ENCODE results near the gene C14orf180. TPM values are rescaled to one million over a fixed set of nuclear protein-coding genes. Genes with fewer than 3 reads are reported as not detected.

C14orf180 gene
- total RNA-seq, 1 experiment from 2014 or later: not detected

DNA sequence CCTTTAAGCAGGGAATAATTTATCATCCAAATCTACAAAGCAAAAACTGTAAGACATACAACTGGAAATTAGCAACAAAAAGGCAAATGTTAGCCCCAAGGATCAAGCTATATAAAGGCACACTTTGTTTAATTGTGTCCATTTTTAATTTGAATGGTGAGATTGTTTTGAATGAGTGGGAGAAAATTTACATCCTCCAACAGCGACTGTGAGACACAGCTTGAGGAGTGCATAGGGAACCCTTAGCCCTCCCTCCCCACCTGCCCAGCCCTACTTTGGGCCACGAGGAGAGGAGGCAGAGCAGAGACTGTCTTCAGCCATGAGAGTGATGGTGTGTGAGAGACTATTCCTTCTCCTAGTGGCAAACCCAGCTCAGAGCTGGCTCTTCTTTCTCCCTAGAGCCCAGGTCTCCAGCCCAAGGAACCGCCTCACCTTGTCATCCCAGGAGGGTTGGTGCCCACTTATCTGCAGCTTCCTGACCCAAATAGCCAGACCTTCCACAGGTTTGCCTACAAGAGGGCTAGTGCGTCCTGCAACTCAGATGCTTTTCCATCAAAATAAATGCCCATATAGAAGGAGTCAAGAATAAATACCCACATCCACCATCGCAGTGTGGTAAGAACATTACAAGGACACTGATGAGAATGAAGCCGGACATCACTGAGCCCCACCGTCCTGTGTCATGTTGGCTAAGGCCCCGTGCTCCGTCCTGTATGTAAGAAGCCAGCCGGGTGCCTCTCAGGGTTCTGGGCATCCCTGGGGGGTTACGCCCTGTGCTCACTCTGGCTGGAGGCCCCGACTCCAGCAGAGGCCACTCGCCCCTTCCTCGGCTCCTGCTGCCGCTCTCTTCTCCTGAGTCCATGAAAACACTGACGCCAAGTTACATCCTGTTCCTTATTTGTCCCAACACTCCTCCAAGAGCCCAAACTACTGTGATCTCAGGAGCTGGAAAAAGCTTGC is 36.4 kb upstream of the C14orf180 start:
- H3K36me3 Mint-ChIP-seq: no peaks in the 10 kb centered on the region
- CTCF ChIA-PET: interaction anchor here (1.4 kb wide), 1 partner anchor 21 kb away, joined by 5 read pairs; no protein-coding TSS in a partner anchor

More for the DNA sequence above, 36.4 kb upstream of the C14orf180 start:
- POLR2A ChIA-PET: no interaction called here
- Mint-ChIP-seq H3K4me3 (no peak overlapping the region), H3K4me1 (peaks cover 4% of the 10 kb centered on the region; the same call in 1 of the 2 replicates), H3K27ac (no peak overlapping the region), H3K9me3 (no peaks in the 10 kb centered on the region), H3K27me3 (ENCODE audit: low read depth) (no peaks in the 10 kb centered on the region; the same call in 1 of the 2 replicates)
- DNase-seq (ENCODE audit: low spot score): no peak
- no peak for TF ChIP-seq NFE2L1 (CRISPR knock-in tag; IDR thresholded peaks at IDR 0.05)
- TF ChIP-seq SMAD4 (CRISPR knock-in tag; IDR thresholded peaks at IDR 0.05): no peak
- TF ChIP-seq ATF2 (CRISPR knock-in tag; IDR thresholded peaks at IDR 0.05; ENCODE audit: borderline replicate concordance, low read depth): no peak
- no peak for TF ChIP-seq STAT6 (CRISPR knock-in tag; conservative IDR thresholded peaks at IDR 0.05; ENCODE audit: low read depth)
- no peak for TF ChIP-seq ATF6 (CRISPR knock-in tag; IDR thresholded peaks at IDR 0.05)
- TF ChIP-seq, protein P1, sequence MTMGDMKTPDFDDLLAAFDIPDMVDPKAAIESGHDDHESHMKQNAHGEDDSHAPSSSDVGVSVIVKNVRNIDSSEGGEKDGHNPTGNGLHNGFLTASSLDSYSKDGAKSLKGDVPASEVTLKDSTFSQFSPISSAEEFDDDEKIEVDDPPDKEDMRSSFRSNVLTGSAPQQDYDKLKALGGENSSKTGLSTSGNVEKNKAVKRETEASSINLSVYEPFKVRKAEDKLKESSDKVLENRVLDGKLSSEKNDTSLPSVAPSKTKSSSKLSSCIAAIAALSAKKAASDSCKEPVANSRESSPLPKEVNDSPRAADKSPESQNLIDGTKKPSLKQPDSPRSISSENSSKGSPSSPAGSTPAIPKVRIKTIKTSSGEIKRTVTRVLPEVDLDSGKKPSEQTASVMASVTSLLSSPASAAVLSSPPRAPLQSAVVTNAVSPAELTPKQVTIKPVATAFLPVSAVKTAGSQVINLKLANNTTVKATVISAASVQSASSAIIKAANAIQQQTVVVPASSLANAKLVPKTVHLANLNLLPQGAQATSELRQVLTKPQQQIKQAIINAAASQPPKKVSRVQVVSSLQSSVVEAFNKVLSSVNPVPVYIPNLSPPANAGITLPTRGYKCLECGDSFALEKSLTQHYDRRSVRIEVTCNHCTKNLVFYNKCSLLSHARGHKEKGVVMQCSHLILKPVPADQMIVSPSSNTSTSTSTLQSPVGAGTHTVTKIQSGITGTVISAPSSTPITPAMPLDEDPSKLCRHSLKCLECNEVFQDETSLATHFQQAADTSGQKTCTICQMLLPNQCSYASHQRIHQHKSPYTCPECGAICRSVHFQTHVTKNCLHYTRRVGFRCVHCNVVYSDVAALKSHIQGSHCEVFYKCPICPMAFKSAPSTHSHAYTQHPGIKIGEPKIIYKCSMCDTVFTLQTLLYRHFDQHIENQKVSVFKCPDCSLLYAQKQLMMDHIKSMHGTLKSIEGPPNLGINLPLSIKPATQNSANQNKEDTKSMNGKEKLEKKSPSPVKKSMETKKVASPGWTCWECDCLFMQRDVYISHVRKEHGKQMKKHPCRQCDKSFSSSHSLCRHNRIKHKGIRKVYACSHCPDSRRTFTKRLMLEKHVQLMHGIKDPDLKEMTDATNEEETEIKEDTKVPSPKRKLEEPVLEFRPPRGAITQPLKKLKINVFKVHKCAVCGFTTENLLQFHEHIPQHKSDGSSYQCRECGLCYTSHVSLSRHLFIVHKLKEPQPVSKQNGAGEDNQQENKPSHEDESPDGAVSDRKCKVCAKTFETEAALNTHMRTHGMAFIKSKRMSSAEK (CRISPR knock-in tag; IDR thresholded peaks at IDR 0.05; ENCODE audit: borderline replicate concordance): no peak
- no peak for TF ChIP-seq ZNF121 (CRISPR knock-in tag; IDR thresholded peaks at IDR 0.05)
- no peak for TF ChIP-seq NR3C1 (CRISPR knock-in tag; conservative IDR thresholded peaks at IDR 0.05; ENCODE audit: low read depth)
- TF ChIP-seq TEAD4 (CRISPR knock-in tag; IDR thresholded peaks at IDR 0.05): no peak
- no peak for TF ChIP-seq ETV6 (CRISPR knock-in tag; IDR thresholded peaks at IDR 0.05)
- TF ChIP-seq NFYB (CRISPR knock-in tag; conservative IDR thresholded peaks at IDR 0.05; ENCODE audit: low read depth): no peak
- TF ChIP-seq ZNF263 (CRISPR knock-in tag; IDR thresholded peaks at IDR 0.05; ENCODE audit: low read depth): no peak
- TF ChIP-seq FOXK1 (CRISPR knock-in tag; IDR thresholded peaks at IDR 0.05): no peak
- no peak for TF ChIP-seq ZBTB21 (CRISPR knock-in tag; IDR thresholded peaks at IDR 0.05; ENCODE audit: borderline replicate concordance)
- TF ChIP-seq SOX15 (CRISPR knock-in tag; IDR thresholded peaks at IDR 0.05): no peak
- no peak for TF ChIP-seq SP1 (CRISPR knock-in tag; conservative IDR thresholded peaks at IDR 0.05)
- ATAC-seq: peak; percentile 60
